Measurements from ENCODE around the gene XAB2.
"Not testable (repeated sequence)": the region's sequence is repeated elsewhere in the genome, so short reads cannot be mapped to it uniquely, and the experiment has no call there.

The XAB2 gene

DNA sequence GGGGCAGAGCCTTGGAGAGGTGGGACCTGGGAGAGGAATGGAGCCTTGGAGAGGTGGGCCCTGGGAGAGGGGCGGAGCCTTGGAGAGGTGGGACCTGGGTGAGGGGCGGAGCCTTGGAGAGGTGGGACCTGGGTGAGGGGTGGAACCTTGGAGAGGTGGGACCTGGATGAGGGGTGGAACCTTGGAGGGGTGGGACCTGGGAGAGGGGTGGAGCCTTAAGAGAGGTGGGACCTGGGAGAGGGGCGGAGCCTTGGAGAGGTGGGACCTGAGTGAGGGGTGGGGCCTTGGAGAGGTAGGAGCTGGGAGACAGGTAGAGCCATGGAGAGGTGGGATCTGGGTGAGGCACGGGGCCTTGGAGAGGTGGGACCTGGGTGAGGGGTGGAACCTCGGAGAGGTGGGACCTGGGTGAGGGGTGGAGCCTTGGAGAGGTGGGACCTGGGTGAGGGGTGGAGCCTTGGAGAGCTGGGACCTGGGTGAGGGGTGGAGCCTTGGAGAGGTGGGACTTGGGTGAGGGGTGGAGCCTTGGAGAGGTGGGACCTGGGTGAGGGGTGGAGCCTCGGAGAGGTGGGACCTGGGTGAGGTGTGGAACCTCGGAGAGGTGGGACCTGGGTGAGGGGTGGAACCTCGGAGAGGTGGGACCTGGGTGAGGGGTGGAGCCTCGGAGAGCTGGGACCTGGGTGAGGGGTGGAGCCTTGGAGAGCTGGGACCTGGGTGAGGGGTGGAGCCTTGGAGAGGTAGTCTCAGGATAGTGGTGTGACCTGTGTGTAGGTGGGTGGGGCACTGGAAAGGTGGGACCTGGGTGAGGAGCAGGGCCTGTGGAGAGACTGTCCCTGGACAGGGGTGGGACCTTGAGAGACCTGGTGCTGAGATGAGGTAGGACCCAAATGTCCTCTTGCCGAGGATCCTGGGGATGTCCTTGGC, 14.5 kb upstream of the XAB2 start:
- H3K27ac ChIP-seq (ENCODE audit: extremely low read depth, low read depth, low read length); H3K9me3 ChIP-seq (ENCODE audit: control insufficient read depth, insufficient read depth, low read depth, low read length); H3K4me1 ChIP-seq (ENCODE audit: control insufficient read depth, insufficient read depth, low read length); H3K4me3 ChIP-seq (ENCODE audit: low read depth, low read length): not testable (repeated sequence)
- ChIA-PET CTCF (interaction anchor here (0.7 to 1.3 kb wide), 3 partner anchors 17 to 76 kb away, joined by 3 to 7 read pairs (median 3); no protein-coding TSS in a partner anchor), POLR2A (interaction anchor here (0.7 to 1.2 kb wide), 2 partner anchors 9 to 37 kb away, joined by 3 to 4 read pairs; partner anchors contain the start of gene TRAPPC5)
- H3K36me3 ChIP-seq (ENCODE audit: control insufficient read depth in 2 of 2, insufficient read depth in 1 of 2, low read length in 2 of 2): peaks cover 7 to 17% of the 10 kb centered on the region in 2 experiments; a peak in 2 of 3 replicates
- TF ChIP-seq SP2 (tag by site-specific recombination; IDR thresholded peaks at IDR 0.05): peak; percentile 67
- peak; percentile 51; the same call in 1 of the 2 replicates for TF ChIP-seq SP3 (tag by site-specific recombination; IDR thresholded peaks at IDR 0.05)
- peak; percentile 49; the same call in 1 of the 2 replicates for TF ChIP-seq KLF8 (tag by site-specific recombination; IDR thresholded peaks at IDR 0.05)

DNA sequence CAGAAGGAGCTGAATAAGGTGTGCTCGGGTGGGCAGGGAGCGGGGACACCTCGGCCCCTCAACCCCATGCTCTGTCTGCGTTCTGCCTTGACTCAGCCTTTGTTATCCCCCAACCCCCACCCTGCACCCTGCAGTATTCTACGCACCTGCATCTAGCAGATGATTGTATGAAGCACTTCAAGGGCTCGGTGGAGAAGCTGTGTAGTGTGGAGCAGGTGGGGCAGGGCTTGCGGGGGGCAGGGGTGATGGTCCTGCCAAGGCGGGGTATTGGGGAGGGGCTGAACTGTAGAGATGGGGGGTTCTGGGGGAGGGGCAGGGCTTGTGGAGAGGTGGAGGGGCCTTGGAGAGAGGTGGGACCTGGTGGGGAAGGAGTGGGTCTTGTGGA, 13.7 kb upstream of the XAB2 start:
- Histone ChIP-seq H3K9me3 (ENCODE audit: control insufficient read depth, insufficient read depth, low read depth, low read length) (no peaks in the 10 kb centered on the region), H3K36me3 (ENCODE audit: control insufficient read depth in 2 of 2, insufficient read depth in 1 of 2, low read length in 2 of 2) (peaks cover 7 to 17% of the 10 kb centered on the region in 2 experiments; a peak in 2 of 3 replicates), H3K4me1 (ENCODE audit: control insufficient read depth, insufficient read depth, low read length) (no peaks in the 10 kb centered on the region), H3K4me3 (ENCODE audit: low read depth, low read length) (no peak overlapping the region), H3K27ac (ENCODE audit: extremely low read depth, low read depth, low read length) (no peak overlapping the region)
- TF ChIP-seq SCRT1 (tag by site-specific recombination; IDR thresholded peaks at IDR 0.05; ENCODE audit: borderline replicate concordance): no peak
- TF ChIP-seq HOXD13 (CRISPR knock-in tag; IDR thresholded peaks at IDR 0.05; ENCODE audit: borderline replicate concordance): no peak
- TF ChIP-seq, protein P1, sequence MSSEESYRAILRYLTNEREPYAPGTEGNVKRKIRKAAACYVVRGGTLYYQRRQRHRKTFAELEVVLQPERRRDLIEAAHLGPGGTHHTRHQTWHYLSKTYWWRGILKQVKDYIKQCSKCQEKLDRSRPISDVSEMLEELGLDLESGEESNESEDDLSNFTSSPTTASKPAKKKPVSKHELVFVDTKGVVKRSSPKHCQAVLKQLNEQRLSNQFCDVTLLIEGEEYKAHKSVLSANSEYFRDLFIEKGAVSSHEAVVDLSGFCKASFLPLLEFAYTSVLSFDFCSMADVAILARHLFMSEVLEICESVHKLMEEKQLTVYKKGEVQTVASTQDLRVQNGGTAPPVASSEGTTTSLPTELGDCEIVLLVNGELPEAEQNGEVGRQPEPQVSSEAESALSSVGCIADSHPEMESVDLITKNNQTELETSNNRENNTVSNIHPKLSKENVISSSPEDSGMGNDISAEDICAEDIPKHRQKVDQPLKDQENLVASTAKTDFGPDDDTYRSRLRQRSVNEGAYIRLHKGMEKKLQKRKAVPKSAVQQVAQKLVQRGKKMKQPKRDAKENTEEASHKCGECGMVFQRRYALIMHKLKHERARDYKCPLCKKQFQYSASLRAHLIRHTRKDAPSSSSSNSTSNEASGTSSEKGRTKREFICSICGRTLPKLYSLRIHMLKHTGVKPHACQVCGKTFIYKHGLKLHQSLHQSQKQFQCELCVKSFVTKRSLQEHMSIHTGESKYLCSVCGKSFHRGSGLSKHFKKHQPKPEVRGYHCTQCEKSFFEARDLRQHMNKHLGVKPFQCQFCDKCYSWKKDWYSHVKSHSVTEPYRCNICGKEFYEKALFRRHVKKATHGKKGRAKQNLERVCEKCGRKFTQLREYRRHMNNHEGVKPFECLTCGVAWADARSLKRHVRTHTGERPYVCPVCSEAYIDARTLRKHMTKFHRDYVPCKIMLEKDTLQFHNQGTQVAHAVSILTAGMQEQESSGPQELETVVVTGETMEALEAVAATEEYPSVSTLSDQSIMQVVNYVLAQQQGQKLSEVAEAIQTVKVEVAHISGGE (tag by site-specific recombination; conservative IDR thresholded peaks at IDR 0.05; ENCODE audit: low read depth): no peak
- no peak for TF ChIP-seq ZFP37 (tag by site-specific recombination; IDR thresholded peaks at IDR 0.05)
- TF ChIP-seq ZNF521 (tag by site-specific recombination; IDR thresholded peaks at IDR 0.05): no peak
- TF ChIP-seq ZNF37A (tag by site-specific recombination; IDR thresholded peaks at IDR 0.05): no peak
- no peak for TF ChIP-seq GLIS2 (tag by site-specific recombination; IDR thresholded peaks at IDR 0.05)
- no peak for TF ChIP-seq YY1 (tag by site-specific recombination; IDR thresholded peaks at IDR 0.05)
- ChIA-PET CTCF (interaction anchor here (0.8 kb wide), 1 partner anchor 10 kb away, joined by 4 read pairs; no protein-coding TSS in a partner anchor), POLR2A (interaction anchor here (1.2 to 1.3 kb wide), 2 partner anchors 13 to 38 kb away, joined by 3 read pairs; partner anchors contain the start of genes PET100, TRAPPC5 and XAB2)

DNA sequence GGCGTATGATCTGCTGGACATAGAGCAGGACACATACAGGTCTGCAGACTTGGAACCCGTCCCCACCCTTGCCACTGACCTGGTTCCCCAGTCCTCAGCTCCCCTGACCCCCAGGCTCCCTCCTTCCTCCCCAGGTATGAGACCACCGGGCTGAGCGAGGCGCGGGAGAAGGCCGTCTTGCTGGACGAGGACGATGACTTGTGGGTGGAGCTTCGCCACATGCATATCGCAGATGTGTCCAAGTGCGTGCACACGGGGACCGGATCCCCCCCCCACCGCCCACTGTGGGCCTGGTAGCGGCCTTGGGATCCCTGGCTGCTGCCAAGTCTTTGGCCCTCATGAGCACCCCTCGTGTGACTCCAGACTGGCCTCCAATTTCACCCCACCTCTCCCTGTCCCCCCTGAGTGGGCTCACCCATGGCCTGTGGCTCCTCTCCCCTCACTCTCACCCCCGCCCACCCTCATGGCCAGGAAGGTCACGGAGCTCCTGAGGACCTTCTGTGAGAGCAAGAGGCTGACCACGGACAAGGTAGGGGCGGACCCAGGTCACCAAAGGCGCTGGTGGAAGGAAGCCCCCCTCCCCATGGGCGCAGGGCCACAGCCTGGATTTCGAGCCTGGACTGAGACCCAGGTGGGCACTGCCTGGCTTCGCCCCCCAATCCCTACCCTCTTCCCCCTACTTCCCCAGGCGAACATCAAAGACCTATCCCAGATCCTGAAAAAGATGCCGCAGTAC, 13.1 kb upstream of the XAB2 start:
- Histone ChIP-seq H3K4me3 (ENCODE audit: low read depth, low read length) (no peak overlapping the region), H3K36me3 (ENCODE audit: control insufficient read depth in 2 of 2, insufficient read depth in 1 of 2, low read length in 2 of 2) (peaks cover 7 to 17% of the 10 kb centered on the region in 2 experiments; a peak in 2 of 3 replicates), H3K4me1 (ENCODE audit: control insufficient read depth, insufficient read depth, low read length) (no peaks in the 10 kb centered on the region), H3K9me3 (ENCODE audit: control insufficient read depth, insufficient read depth, low read depth, low read length) (no peaks in the 10 kb centered on the region), H3K27ac (ENCODE audit: extremely low read depth, low read depth, low read length) (no peak overlapping the region)
- CTCF ChIA-PET: interaction anchor here (0.6 to 1.3 kb wide), 4 partner anchors 10 to 543 kb away, joined by 3 to 5 read pairs (median 4); no protein-coding TSS in a partner anchor
- POLR2A ChIA-PET: interaction anchor here (1.3 kb wide), 1 partner anchor 13 kb away, joined by 3 read pairs; the partner anchor contains the start of genes PET100 and XAB2
- TF ChIP-seq, protein P2, sequence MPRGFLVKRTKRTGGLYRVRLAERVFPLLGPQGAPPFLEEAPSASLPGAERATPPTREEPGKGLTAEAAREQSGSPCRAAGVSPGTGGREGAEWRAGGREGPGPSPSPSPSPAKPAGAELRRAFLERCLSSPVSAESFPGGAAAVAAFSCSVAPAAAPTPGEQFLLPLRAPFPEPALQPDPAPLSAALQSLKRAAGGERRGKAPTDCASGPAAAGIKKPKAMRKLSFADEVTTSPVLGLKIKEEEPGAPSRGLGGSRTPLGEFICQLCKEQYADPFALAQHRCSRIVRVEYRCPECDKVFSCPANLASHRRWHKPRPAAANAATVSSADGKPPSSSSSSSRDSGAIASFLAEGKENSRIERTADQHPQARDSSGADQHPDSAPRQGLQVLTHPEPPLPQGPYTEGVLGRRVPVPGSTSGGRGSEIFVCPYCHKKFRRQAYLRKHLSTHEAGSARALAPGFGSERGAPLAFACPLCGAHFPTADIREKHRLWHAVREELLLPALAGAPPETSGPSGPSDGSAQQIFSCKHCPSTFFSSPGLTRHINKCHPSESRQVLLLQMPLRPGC (tag by site-specific recombination; IDR thresholded peaks at IDR 0.05): no peak
- TF ChIP-seq ZNF202 (tag by site-specific recombination; IDR thresholded peaks at IDR 0.05; ENCODE audit: borderline replicate concordance) (no peak), ZNF501 (tag by site-specific recombination; IDR thresholded peaks at IDR 0.05) (no peak), KLF8 (tag by site-specific recombination; IDR thresholded peaks at IDR 0.05) (no peak), WT1 (tag by site-specific recombination; IDR thresholded peaks at IDR 0.05) (no peak), ZBTB48 (tag by site-specific recombination; IDR thresholded peaks at IDR 0.05) (no peak), ZNF707 (tag by site-specific recombination; IDR thresholded peaks at IDR 0.05) (no peak)
- TF ChIP-seq, protein P3, sequence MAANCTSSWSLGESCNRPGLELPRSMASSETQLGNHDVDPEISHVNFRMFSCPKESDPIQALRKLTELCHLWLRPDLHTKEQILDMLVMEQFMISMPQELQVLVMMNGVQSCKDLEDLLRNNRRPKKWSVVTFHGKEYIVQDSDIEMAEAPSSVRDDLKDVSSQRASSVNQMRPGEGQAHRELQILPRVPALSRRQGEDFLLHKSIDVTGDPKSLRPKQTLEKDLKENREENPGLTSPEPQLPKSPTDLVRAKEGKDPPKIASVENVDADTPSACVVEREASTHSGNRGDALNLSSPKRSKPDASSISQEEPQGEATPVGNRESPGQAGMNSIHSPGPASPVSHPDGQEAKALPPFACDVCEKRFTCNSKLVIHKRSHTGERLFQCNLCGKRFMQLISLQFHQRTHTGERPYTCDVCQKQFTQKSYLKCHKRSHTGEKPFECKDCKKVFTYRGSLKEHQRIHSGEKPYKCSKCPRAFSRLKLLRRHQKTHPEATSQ (tag by site-specific recombination; IDR thresholded peaks at IDR 0.05): no peak
- TF ChIP-seq, protein P4, sequence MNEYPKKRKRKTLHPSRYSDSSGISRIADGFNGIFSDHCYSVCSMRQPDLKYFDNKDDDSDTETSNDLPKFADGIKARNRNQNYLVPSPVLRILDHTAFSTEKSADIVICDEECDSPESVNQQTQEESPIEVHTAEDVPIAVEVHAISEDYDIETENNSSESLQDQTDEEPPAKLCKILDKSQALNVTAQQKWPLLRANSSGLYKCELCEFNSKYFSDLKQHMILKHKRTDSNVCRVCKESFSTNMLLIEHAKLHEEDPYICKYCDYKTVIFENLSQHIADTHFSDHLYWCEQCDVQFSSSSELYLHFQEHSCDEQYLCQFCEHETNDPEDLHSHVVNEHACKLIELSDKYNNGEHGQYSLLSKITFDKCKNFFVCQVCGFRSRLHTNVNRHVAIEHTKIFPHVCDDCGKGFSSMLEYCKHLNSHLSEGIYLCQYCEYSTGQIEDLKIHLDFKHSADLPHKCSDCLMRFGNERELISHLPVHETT (tag by site-specific recombination; IDR thresholded peaks at IDR 0.05): no peak

Measured in HEK293 (cell line).